Osteocyte (in vitro differentiated cells): ENCODE results near the gene NEK5. TPM values are rescaled to one million over a fixed set of nuclear protein-coding genes. Genes with fewer than 3 reads are reported as not detected.
"Not testable (repeated sequence)": the region's sequence is repeated elsewhere in the genome, so short reads cannot be mapped to it uniquely, and the experiment has no call there.

ENCODE experiments used
- DNase-seq: peaks from one replicate; pipeline ENCODE4 v3.0.0; 2021; ENCODE audit warnings: mixed read lengths; ENCODE audit not compliant: unreplicated experiment; ENCODE audit errors: extremely low spot score
- H3K27ac Mint-ChIP-seq: one replicate; pipeline ENCODE4 v1.8.0; 2021; ENCODE audit warnings: mild to moderate bottlenecking, mixed read lengths; ENCODE audit not compliant: unreplicated experiment
- H3K27me3 Mint-ChIP-seq: one replicate; pipeline ENCODE4 v1.8.0; 2021; ENCODE audit warnings: mixed read lengths; ENCODE audit not compliant: unreplicated experiment
- H3K36me3 Mint-ChIP-seq: one replicate; pipeline ENCODE4 v1.8.0; 2021; ENCODE audit warnings: mixed read lengths; ENCODE audit not compliant: unreplicated experiment
- H3K4me1 Mint-ChIP-seq: one replicate; pipeline ENCODE4 v1.8.0; 2021; ENCODE audit warnings: mixed read lengths; ENCODE audit not compliant: unreplicated experiment
- H3K4me3 Mint-ChIP-seq: one replicate; pipeline ENCODE4 v1.8.0; 2021; ENCODE audit warnings: mild to moderate bottlenecking, moderate library complexity, mixed read lengths; ENCODE audit not compliant: unreplicated experiment
- H3K9me3 Mint-ChIP-seq: one replicate; pipeline ENCODE4 v1.8.0; 2021; ENCODE audit warnings: mixed read lengths; ENCODE audit not compliant: unreplicated experiment
- CTCF ChIP-seq: fragments of 200-600 bp; sonication (generic); IDR thresholded peaks from 2 replicates; pipeline ENCODE4 v1.5.0; 2021; ENCODE audit warnings: antibody characterized with exemption, mild to moderate bottlenecking, moderate library complexity
- total RNA-seq: library from RNA; stranded (reverse); gene quantifications from 2 replicates; pipeline ENCODE4 v1.2.1, GENCODE V29; 2021

Gene NEK5
- total RNA-seq, 1 donor from 2014 or later, result 0.40 TPM

DNA sequence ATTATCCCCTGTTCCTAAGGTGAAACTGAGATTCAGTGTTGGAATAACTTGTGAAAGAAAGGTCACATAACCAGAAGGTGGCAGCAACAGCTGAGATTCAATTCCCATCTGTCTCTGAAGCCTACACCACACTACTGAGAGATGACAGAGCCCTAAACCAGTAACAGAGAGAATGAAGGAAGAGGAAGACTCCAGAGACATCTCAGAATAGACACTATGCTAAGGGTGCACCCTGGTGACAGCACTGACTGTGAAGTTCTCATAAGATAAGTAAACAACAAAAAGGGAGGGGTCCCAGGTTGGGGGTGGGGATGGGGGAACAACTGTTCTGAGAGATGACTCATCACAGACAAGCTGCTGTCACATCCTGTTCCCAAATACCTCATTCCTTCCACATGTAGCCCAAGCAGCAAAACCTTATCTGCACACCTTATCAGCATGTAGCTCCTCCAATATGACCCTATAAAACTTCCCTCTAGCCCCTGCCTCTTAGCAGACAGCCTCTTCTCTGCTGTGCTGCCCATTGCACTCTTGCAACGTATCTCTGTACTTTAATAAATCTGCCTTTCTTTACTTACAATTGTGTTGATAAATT lies 57.8 kb downstream of the NEK5 start:
- TF ChIP-seq CTCF, result peak; percentile 27
- Mint-ChIP-seq H3K27ac (no peak overlapping the region), H3K27me3 (peaks cover 14% of the 10 kb centered on the region), H3K4me1 (no peaks in the 10 kb centered on the region), H3K36me3 (no peaks in the 10 kb centered on the region), H3K9me3 (peaks cover 26% of the 10 kb centered on the region), H3K4me3 (no peak overlapping the region)
- no peak for DNase-seq

- H3K27ac Mint-ChIP-seq, result no peak overlapping the region
- peaks cover 17% of the 10 kb centered on the region for H3K9me3 Mint-ChIP-seq
- no peak for DNase-seq
- H3K27me3 Mint-ChIP-seq, result peaks cover 2% of the 10 kb centered on the region
- no peak overlapping the region for H3K4me3 Mint-ChIP-seq
- no peaks in the 10 kb centered on the region for H3K36me3 Mint-ChIP-seq
- H3K4me1 Mint-ChIP-seq, result no peaks in the 10 kb centered on the region
- no peak for TF ChIP-seq CTCF
Observed at GRCh38 chr13:52067237-52067636, 61.6 kb downstream of the NEK5 start.

- H3K4me3 Mint-ChIP-seq, result no peak overlapping the region
- H3K27me3 Mint-ChIP-seq, result no peaks in the 10 kb centered on the region
- H3K27ac Mint-ChIP-seq, result no peak overlapping the region
- DNase-seq, result no peak
- H3K4me1 Mint-ChIP-seq, result no peaks in the 10 kb centered on the region
- H3K9me3 Mint-ChIP-seq, result peaks cover 11% of the 10 kb centered on the region
- TF ChIP-seq CTCF, result no peak
- H3K36me3 Mint-ChIP-seq, result no peaks in the 10 kb centered on the region
Observed at GRCh38 chr13:52061587-52061986, 67.3 kb downstream of the NEK5 start.

DNA sequence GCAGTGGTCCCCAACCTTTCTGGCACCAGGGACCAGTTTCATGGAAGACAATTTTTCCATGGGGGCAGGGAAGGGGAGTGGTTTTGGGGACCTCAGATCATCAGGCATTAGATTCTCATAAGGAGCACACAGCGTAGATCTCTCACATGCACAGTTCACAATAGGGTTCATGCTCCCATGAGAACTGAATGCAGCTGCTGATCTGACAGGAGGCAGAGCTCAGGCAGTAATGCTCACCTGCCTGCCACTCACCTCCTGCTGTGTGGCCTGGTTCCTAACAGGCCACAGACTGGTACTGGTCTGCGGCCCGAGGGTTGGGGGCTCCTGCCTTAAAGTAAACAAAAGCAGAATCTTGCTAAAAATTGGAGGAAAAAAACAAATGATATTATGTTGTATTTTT lies 67.8 kb downstream of the NEK5 start:
- not testable (repeated sequence) for H3K4me1 Mint-ChIP-seq, H3K9me3 Mint-ChIP-seq, H3K27me3 Mint-ChIP-seq, H3K27ac Mint-ChIP-seq, DNase-seq, H3K36me3 Mint-ChIP-seq, H3K4me3 Mint-ChIP-seq

GRCh38 chr13:52053460-52053859 lies 75.4 kb downstream of the NEK5 start:
- Mint-ChIP-seq H3K27ac (no peak overlapping the region), H3K27me3 (no peaks in the 10 kb centered on the region), H3K4me1 (no peaks in the 10 kb centered on the region), H3K9me3 (no peaks in the 10 kb centered on the region), H3K4me3 (no peak overlapping the region), H3K36me3 (no peaks in the 10 kb centered on the region)
- no peak for TF ChIP-seq CTCF
- no peak for DNase-seq

GRCh38 chr13:52051400-52051799 lies 77.5 kb downstream of the NEK5 start:
- Mint-ChIP-seq H3K4me1 (no peaks in the 10 kb centered on the region), H3K4me3 (no peak overlapping the region), H3K36me3 (no peaks in the 10 kb centered on the region), H3K9me3 (no peaks in the 10 kb centered on the region), H3K27me3 (no peaks in the 10 kb centered on the region), H3K27ac (no peak overlapping the region)
- no peak for TF ChIP-seq CTCF
- no peak for DNase-seq
